GM12891 (cell line): ENCODE data around the gene MAMSTR.

Experiments used
- POLR2A ChIP-seq: IDR thresholded peaks from 2 replicates; pipeline ENCODE4 v1.6.1; 2011; ENCODE audit warnings: low read depth, low read length, control low read depth
- POLR2AphosphoS5 ChIP-seq: IDR thresholded peaks from 2 replicates; pipeline ENCODE4 v1.6.1; 2011; ENCODE audit warnings: low read depth, low read length, control low read depth
- SPI1 ChIP-seq: IDR thresholded peaks from 2 replicates; pipeline ENCODE4 v1.6.1; 2011; ENCODE audit warnings: low read depth, low read length, control low read depth
- TAF1 ChIP-seq: IDR thresholded peaks from 2 replicates; pipeline ENCODE4 v1.6.1; 2011; ENCODE audit warnings: low read depth, low read length, control low read depth

DNA sequence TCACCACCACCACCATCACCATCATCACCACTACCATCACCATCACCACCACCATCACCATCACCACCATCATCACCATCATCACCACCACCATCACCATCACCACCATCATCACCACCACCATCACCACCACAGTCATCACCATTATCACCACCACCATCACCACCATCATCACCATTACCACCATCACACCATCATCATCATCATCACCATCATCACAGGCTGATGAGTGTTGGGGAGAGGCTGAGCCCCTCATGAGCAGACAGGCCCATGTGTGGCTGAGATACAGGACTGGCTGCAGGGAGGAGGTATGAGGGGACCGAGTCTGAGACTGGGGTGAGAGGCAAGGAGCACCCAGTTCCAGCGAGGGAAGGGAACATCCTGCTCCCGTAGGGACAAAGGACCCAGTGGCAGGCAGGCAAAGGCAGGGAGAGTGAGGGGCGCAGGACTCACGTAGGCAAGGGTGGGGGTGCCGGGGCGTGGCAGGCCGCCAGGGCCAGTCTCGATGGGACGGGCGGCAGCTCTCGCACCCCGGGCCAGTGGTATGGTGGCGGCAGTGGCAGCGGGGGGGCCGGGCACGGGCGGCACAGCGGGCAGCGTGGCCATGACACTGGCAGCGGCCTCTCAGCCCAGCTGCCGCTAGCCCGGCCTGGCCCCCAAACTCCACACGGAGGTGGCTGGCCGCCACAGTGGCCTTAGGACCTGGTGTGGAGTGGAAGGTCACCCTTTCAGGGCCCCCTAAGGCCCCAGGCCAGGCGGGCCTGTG lies 49.4 kb downstream of the MAMSTR start:
- TF ChIP-seq TAF1 (no peak), POLR2AphosphoS5 (no peak), POLR2A (no peak), SPI1 (no peak)
